ENCODE data around the gene GPX1.
"Not testable (repeated sequence)": the region's sequence is repeated elsewhere in the genome, so short reads cannot be mapped to it uniquely, and the experiment has no call there.

The GPX1 gene

GRCh38 chr3:49357095-49357442, 1.1 kb downstream of the GPX1 start:
- 65% methylated on average over 8 of the region's 10 CpGs for WGBS
- Histone ChIP-seq H3K36me3 (ENCODE audit: insufficient read depth, low read length) (peaks cover 46% of the 10 kb centered on the region), H3K4me1 (ENCODE audit: insufficient read depth, low read length) (peaks cover 16% of the 10 kb centered on the region), H3K4me3 (ENCODE audit: low read length) (peak overlapping the region; percentile 100), H3K9ac (ENCODE audit: low read depth, low read length) (peak overlapping the region; percentile 88)
- H3K9me3 ChIP-seq (ENCODE audit: insufficient read depth, low read depth, low read length); H3K27ac ChIP-seq (ENCODE audit: low read depth, low read length); H3K27me3 ChIP-seq (ENCODE audit: insufficient read depth, low read length): not testable (repeated sequence)

- Histone ChIP-seq H3K27me3 (ENCODE audit: insufficient read depth, low read length) (no peaks in the 10 kb centered on the region), H3K4me1 (ENCODE audit: insufficient read depth, low read length) (no peaks in the 10 kb centered on the region), H3K9me3 (ENCODE audit: insufficient read depth, low read depth, low read length) (no peaks in the 10 kb centered on the region), H3K27ac (ENCODE audit: low read depth, low read length) (no peak overlapping the region), H3K4me3 (ENCODE audit: low read length) (no peak overlapping the region), H3K9ac (ENCODE audit: low read depth, low read length) (no peak overlapping the region), H3K36me3 (ENCODE audit: insufficient read depth, low read length) (peaks cover 17% of the 10 kb centered on the region)
- WGBS, result 91% methylated on average over 5 of the region's 5 CpGs
These were observed 5.2 kb downstream of the GPX1 start for GRCh38 chr3:49352890-49353421.

GRCh38 chr3:49352281-49352680, 5.9 kb downstream of the GPX1 start:
- no peaks in the 10 kb centered on the region for H3K9me3 ChIP-seq (ENCODE audit: insufficient read depth, low read depth, low read length)
- no peak overlapping the region for H3K27ac ChIP-seq (ENCODE audit: low read depth, low read length)
- H3K27me3 ChIP-seq (ENCODE audit: insufficient read depth, low read length), result no peaks in the 10 kb centered on the region
- 91% methylated on average over 2 of the region's 2 CpGs for WGBS
- no peaks in the 10 kb centered on the region for H3K4me1 ChIP-seq (ENCODE audit: insufficient read depth, low read length)
- no peak overlapping the region for H3K4me3 ChIP-seq (ENCODE audit: low read length)
- H3K36me3 ChIP-seq (ENCODE audit: insufficient read depth, low read length), result peaks cover 16% of the 10 kb centered on the region
- no peak overlapping the region for H3K9ac ChIP-seq (ENCODE audit: low read depth, low read length)

- Histone ChIP-seq H3K9me3 (ENCODE audit: insufficient read depth, low read depth, low read length) (no peaks in the 10 kb centered on the region), H3K27ac (ENCODE audit: low read depth, low read length) (no peak overlapping the region), H3K9ac (ENCODE audit: low read depth, low read length) (no peak overlapping the region), H3K4me1 (ENCODE audit: insufficient read depth, low read length) (no peaks in the 10 kb centered on the region), H3K27me3 (ENCODE audit: insufficient read depth, low read length) (no peaks in the 10 kb centered on the region), H3K36me3 (ENCODE audit: insufficient read depth, low read length) (peaks cover 12% of the 10 kb centered on the region), H3K4me3 (ENCODE audit: low read length) (no peak overlapping the region)
- WGBS, result 82% methylated on average over 1 of the region's 1 CpG
These were observed 6.6 kb downstream of the GPX1 start for GRCh38 chr3:49351521-49352011.

GRCh38 chr3:49349348-49350114, 8.6 kb downstream of the GPX1 start:
- Histone ChIP-seq H3K4me3 (ENCODE audit: low read length) (no peak overlapping the region), H3K9me3 (ENCODE audit: insufficient read depth, low read depth, low read length) (no peaks in the 10 kb centered on the region), H3K27me3 (ENCODE audit: insufficient read depth, low read length) (no peaks in the 10 kb centered on the region), H3K27ac (ENCODE audit: low read depth, low read length) (no peak overlapping the region), H3K9ac (ENCODE audit: low read depth, low read length) (no peak overlapping the region), H3K4me1 (ENCODE audit: insufficient read depth, low read length) (no peaks in the 10 kb centered on the region), H3K36me3 (ENCODE audit: insufficient read depth, low read length) (no peaks in the 10 kb centered on the region)
- 86% methylated on average over 3 of the region's 3 CpGs for WGBS

- not testable (repeated sequence) for H3K4me1 ChIP-seq (ENCODE audit: insufficient read depth, low read length); H3K9me3 ChIP-seq (ENCODE audit: insufficient read depth, low read depth, low read length); H3K9ac ChIP-seq (ENCODE audit: low read depth, low read length); H3K36me3 ChIP-seq (ENCODE audit: insufficient read depth, low read length); H3K4me3 ChIP-seq (ENCODE audit: low read length); H3K27me3 ChIP-seq (ENCODE audit: insufficient read depth, low read length); H3K27ac ChIP-seq (ENCODE audit: low read depth, low read length)
- 86% methylated on average over 12 of the region's 12 CpGs for WGBS
These were observed 9.8 kb downstream of the GPX1 start for GRCh38 chr3:49348361-49348760.

- H3K9ac ChIP-seq (ENCODE audit: low read depth, low read length), result no peak overlapping the region
- H3K27me3 ChIP-seq (ENCODE audit: insufficient read depth, low read length), result no peaks in the 10 kb centered on the region
- H3K9me3 ChIP-seq (ENCODE audit: insufficient read depth, low read depth, low read length), result no peaks in the 10 kb centered on the region
- no peak overlapping the region for H3K27ac ChIP-seq (ENCODE audit: low read depth, low read length)
- no peaks in the 10 kb centered on the region for H3K4me1 ChIP-seq (ENCODE audit: insufficient read depth, low read length)
- no peaks in the 10 kb centered on the region for H3K36me3 ChIP-seq (ENCODE audit: insufficient read depth, low read length)
- WGBS, result 96% methylated on average over 6 of the region's 6 CpGs
- no peak overlapping the region for H3K4me3 ChIP-seq (ENCODE audit: low read length)
These were observed 11.3 kb downstream of the GPX1 start for GRCh38 chr3:49346797-49347251.

- no peak overlapping the region for H3K4me3 ChIP-seq (ENCODE audit: low read length)
- H3K9me3 ChIP-seq (ENCODE audit: insufficient read depth, low read depth, low read length), result no peaks in the 10 kb centered on the region
- no peak overlapping the region for H3K27ac ChIP-seq (ENCODE audit: low read depth, low read length)
- no peaks in the 10 kb centered on the region for H3K36me3 ChIP-seq (ENCODE audit: insufficient read depth, low read length)
- H3K4me1 ChIP-seq (ENCODE audit: insufficient read depth, low read length), result peaks cover 4% of the 10 kb centered on the region
- no peaks in the 10 kb centered on the region for H3K27me3 ChIP-seq (ENCODE audit: insufficient read depth, low read length)
- WGBS, result 93% methylated on average over 3 of the region's 3 CpGs
- no peak overlapping the region for H3K9ac ChIP-seq (ENCODE audit: low read depth, low read length)
These were observed 15.0 kb downstream of the GPX1 start for GRCh38 chr3:49343163-49343562.

GRCh38 chr3:49341996-49342395, 16.2 kb downstream of the GPX1 start:
- Histone ChIP-seq H3K4me3 (ENCODE audit: low read length) (no peak overlapping the region), H3K36me3 (ENCODE audit: insufficient read depth, low read length) (no peaks in the 10 kb centered on the region), H3K27ac (ENCODE audit: low read depth, low read length) (no peak overlapping the region), H3K4me1 (ENCODE audit: insufficient read depth, low read length) (peaks cover 4% of the 10 kb centered on the region), H3K9me3 (ENCODE audit: insufficient read depth, low read depth, low read length) (no peaks in the 10 kb centered on the region), H3K9ac (ENCODE audit: low read depth, low read length) (no peak overlapping the region), H3K27me3 (ENCODE audit: insufficient read depth, low read length) (no peaks in the 10 kb centered on the region)
- 96% methylated on average over 3 of the region's 6 CpGs for WGBS

- peaks cover 10% of the 10 kb centered on the region for H3K36me3 ChIP-seq (ENCODE audit: insufficient read depth, low read length)
- no peaks in the 10 kb centered on the region for H3K9me3 ChIP-seq (ENCODE audit: insufficient read depth, low read depth, low read length)
- WGBS, result 1% methylated on average over 70 of the region's 70 CpGs
- peaks cover 4% of the 10 kb centered on the region for H3K4me1 ChIP-seq (ENCODE audit: insufficient read depth, low read length)
- peak within 1 kb of the TSS; percentile 93 for H3K27ac ChIP-seq (ENCODE audit: low read depth, low read length)
- no peaks in the 10 kb centered on the region for H3K27me3 ChIP-seq (ENCODE audit: insufficient read depth, low read length)
- peak within 1 kb of the TSS; percentile 81 for H3K9ac ChIP-seq (ENCODE audit: low read depth, low read length)
- H3K4me3 ChIP-seq (ENCODE audit: low read length), result peak within 1 kb of the TSS; percentile 97
These were observed 18.0 kb downstream of the GPX1 start, which contains the start of gene USP4 for GRCh38 chr3:49339941-49340800. TSS of gene USP4 (minus strand) at chr3:49340053. CDS start at chr3:49340024, 29 bp downstream.

GRCh38 chr3:49339581-49339940, 18.6 kb downstream of the GPX1 start:
- 5% methylated on average over 17 of the region's 17 CpGs for WGBS
- peaks cover 16% of the 10 kb centered on the region for H3K36me3 ChIP-seq (ENCODE audit: insufficient read depth, low read length)
- H3K27me3 ChIP-seq (ENCODE audit: insufficient read depth, low read length), result no peaks in the 10 kb centered on the region
- H3K9ac ChIP-seq (ENCODE audit: low read depth, low read length), result peak overlapping the region; percentile 81
- peak overlapping the region; percentile 93 for H3K27ac ChIP-seq (ENCODE audit: low read depth, low read length)
- peak overlapping the region; percentile 97 for H3K4me3 ChIP-seq (ENCODE audit: low read length)
- peaks cover 4% of the 10 kb centered on the region for H3K4me1 ChIP-seq (ENCODE audit: insufficient read depth, low read length)
- H3K9me3 ChIP-seq (ENCODE audit: insufficient read depth, low read depth, low read length), result no peaks in the 10 kb centered on the region

Data from HUES64 (cell line).